H1 (cell line): ENCODE results near the gene ITPK1. TPM values are rescaled to one million over a fixed set of nuclear protein-coding genes. Genes with fewer than 3 reads are reported as not detected.

Experiments
- CTCF ChIA-PET: fragments of 300-600 bp; sonication (Branson Sonifier 250); formaldehyde crosslinking; loops from one replicate; lab custom pipeline; 2021; ENCODE audit not compliant: partially characterized antibody; lab: Charles Lee
- POLR2A ChIA-PET: fragments of 300-600 bp; sonication (Branson Sonifier 250); formaldehyde crosslinking; loops from one replicate; lab custom pipeline; 2021; ENCODE audit warnings: inconsistent platforms; ENCODE audit not compliant: partially characterized antibody; lab: Charles Lee
- DNase-seq, 2 experiments: peaks; one replicate each; pipeline versions ENCODE4 v3.0.0 to v3.0.0-alpha.2; 2010 to 2022; ENCODE audit warnings: low spot score in 2 of 2, low read depth in 1 of 2, mixed read lengths in 1 of 2
- FAIRE-seq: peaks from 2 replicates; lab custom pipeline; 2011; peaks lifted over from hg19 to GRCh38; lab: Jason Lieb, UNC
- H2AFZ ChIP-seq: 2 replicates; pipeline ENCODE4 v1.8.1; 2012; ENCODE audit warnings: low read length, inconsistent platforms
- H2AK5ac ChIP-seq: 2 replicates; pipeline ENCODE4 v1.6.1; 2013; ENCODE audit warnings: low read depth, low read length
- H2BK120ac ChIP-seq: replicated peaks from 2 replicates; pipeline ENCODE3; 2013; ENCODE audit warnings: low read depth, low read length, inconsistent platforms
- H2BK12ac ChIP-seq: 2 replicates; pipeline ENCODE4 v1.6.1; 2013; ENCODE audit warnings: low read depth, low read length
- H2BK15ac ChIP-seq: 2 replicates; pipeline ENCODE4 v1.6.1; 2013; ENCODE audit warnings: low read length
- H2BK20ac ChIP-seq: 2 replicates; pipeline ENCODE4 v1.6.1; 2013; ENCODE audit warnings: low read length
- H2BK5ac ChIP-seq: 2 replicates; pipeline ENCODE4 v1.6.1; 2013; ENCODE audit warnings: low read depth, low read length
- H3K14ac ChIP-seq: 2 replicates; pipeline ENCODE4 v1.6.1; 2013; ENCODE audit warnings: inconsistent platforms; ENCODE audit not compliant: insufficient read length
- H3K18ac ChIP-seq: 2 replicates; pipeline ENCODE4 v1.6.1; 2013; ENCODE audit warnings: low read length; ENCODE audit errors: extremely low read depth
- H3K23ac ChIP-seq: 2 replicates; pipeline ENCODE4 v1.6.1; 2013; ENCODE audit warnings: inconsistent platforms; ENCODE audit not compliant: insufficient read length
- H3K23me2 ChIP-seq: 2 replicates; pipeline ENCODE4 v1.6.1; 2013; ENCODE audit warnings: low read depth, low read length
- H3K27ac ChIP-seq: 2 replicates; pipeline ENCODE4 v1.6.1; 2011; ENCODE audit warnings: low read depth, low read length, inconsistent platforms
- H3K27me3 ChIP-seq, 4 experiments: replicated peaks in 1 of 4; 1 replicate in 1 of 4; 2 replicates in 3 of 4; pipeline versions ENCODE4 v1.6.1 to v1.8.1; 2011 to 2013; ENCODE audit warnings: low read length in 3 of 4, mild to moderate bottlenecking in 3 of 4, inconsistent platforms in 2 of 4, mixed read lengths in 2 of 4, moderate library complexity in 1 of 4; ENCODE audit not compliant: control insufficient read depth in 3 of 4, insufficient read depth in 3 of 4; ENCODE audit errors: extremely low read depth in 1 of 4
- H3K36me3 ChIP-seq, 4 experiments: 2 replicates each; pipeline versions ENCODE4 v1.6.1 to v1.8.1; 2011 to 2013; ENCODE audit warnings: mild to moderate bottlenecking in 4 of 4, low read length in 3 of 4, moderate library complexity in 2 of 4, control low read depth in 1 of 4, inconsistent platforms in 1 of 4; ENCODE audit not compliant: insufficient read depth in 4 of 4, control insufficient read depth in 2 of 4
- H3K4ac ChIP-seq: replicated peaks from 2 replicates; pipeline ENCODE3; 2013; ENCODE audit warnings: low read length, low read depth, mixed read lengths, inconsistent platforms; ENCODE audit not compliant: insufficient read length
- H3K4me1 ChIP-seq, 4 experiments: replicated peaks in 1 of 4; 1 replicate in 1 of 4; 2 replicates in 3 of 4; pipeline versions ENCODE4 v1.6.1 to v1.8.1; 2011 to 2013; ENCODE audit warnings: low read length in 3 of 4, inconsistent platforms in 2 of 4, mixed read lengths in 1 of 4; ENCODE audit not compliant: insufficient read depth in 4 of 4, control insufficient read depth in 3 of 4
- H3K4me2 ChIP-seq, 2 experiments: 2 replicates each; pipeline versions ENCODE4 v1.6.1 to v1.8.1; 2011 to 2013; ENCODE audit warnings: low read depth in 2 of 2, low read length in 2 of 2, control low read depth in 1 of 2, inconsistent platforms in 1 of 2, mild to moderate bottlenecking in 1 of 2; ENCODE audit not compliant: insufficient read depth in 1 of 2
- H3K4me3 ChIP-seq, 4 experiments: fragments of 200-600, 300-600 bp in 1 of 4; sonication (generic), shearing (Covaris generic), sonication (Bioruptor Twin) in 1 of 4; 2 replicates each; pipeline versions ENCODE4 v1.5.1 to v1.8.1; 2011 to 2016; ENCODE audit warnings: low read length in 4 of 4, low read depth in 3 of 4, control low read depth in 2 of 4, inconsistent platforms in 2 of 4, mild to moderate bottlenecking in 2 of 4, mixed read lengths in 1 of 4, moderate library complexity in 1 of 4; ENCODE audit not compliant: insufficient read depth in 2 of 4; ENCODE audit errors: extremely low read depth in 1 of 4
- H3K56ac ChIP-seq: replicated peaks from 2 replicates; pipeline ENCODE3; 2013; ENCODE audit warnings: low read depth, mild to moderate bottlenecking, mixed read lengths, low read length, inconsistent platforms; ENCODE audit not compliant: insufficient read length
- H3K79me1 ChIP-seq: 2 replicates; pipeline ENCODE4 v1.6.1; 2013; ENCODE audit warnings: low read depth, low read length, control low read depth
- H3K79me2 ChIP-seq, 2 experiments: 2 replicates each; pipeline versions ENCODE4 v1.6.1 to v1.8.1; 2012 to 2013; ENCODE audit warnings: low read length in 2 of 2, mild to moderate bottlenecking in 2 of 2, inconsistent platforms in 1 of 2; ENCODE audit not compliant: insufficient read depth in 2 of 2, control insufficient read depth in 1 of 2
- H3K9ac ChIP-seq, 4 experiments: replicated peaks in 1 of 4; 1 replicate in 1 of 4; 2 replicates in 3 of 4; pipeline versions ENCODE4 v1.6.1 to v1.8.1; 2011 to 2013; ENCODE audit warnings: low read depth in 3 of 4, low read length in 3 of 4, control low read depth in 2 of 4, mild to moderate bottlenecking in 2 of 4, moderate library complexity in 2 of 4, inconsistent platforms in 1 of 4; ENCODE audit errors: extremely low read depth in 1 of 4
- H3K9me3 ChIP-seq, 2 experiments: 2 replicates each; pipeline versions ENCODE4 v1.6.1 to v1.8.1; 2012 to 2013; ENCODE audit warnings: mild to moderate bottlenecking in 2 of 2, moderate library complexity in 2 of 2, control low read depth in 1 of 2, inconsistent platforms in 1 of 2, low read depth in 1 of 2, low read length in 1 of 2, mixed read lengths in 1 of 2; ENCODE audit not compliant: insufficient read depth in 2 of 2
- H4K20me1 ChIP-seq, 2 experiments: replicated peaks in 1 of 2; 2 replicates each; pipeline versions ENCODE3 to v1.8.1; 2011 to 2013; ENCODE audit warnings: inconsistent platforms in 2 of 2, low read length in 2 of 2, mild to moderate bottlenecking in 1 of 2; ENCODE audit not compliant: insufficient read depth in 2 of 2, control insufficient read depth in 1 of 2
- H4K5ac ChIP-seq: 2 replicates; pipeline ENCODE4 v1.6.1; 2013; ENCODE audit warnings: low read length, low read depth, mixed read lengths, inconsistent platforms; ENCODE audit not compliant: insufficient read length
- H4K8ac ChIP-seq: 2 replicates; pipeline ENCODE4 v1.8.0; 2013; ENCODE audit warnings: mild to moderate bottlenecking, moderate library complexity, low read length, inconsistent platforms; ENCODE audit not compliant: insufficient read depth; ENCODE audit errors: extremely low read depth
- H4K91ac ChIP-seq: replicated peaks from 2 replicates; pipeline ENCODE3; 2013; ENCODE audit warnings: low read length, mixed read lengths, inconsistent platforms; ENCODE audit not compliant: insufficient read length
- CHD2 ChIP-seq: IDR thresholded peaks from 2 replicates; pipeline ENCODE4 v1.6.1; 2012; ENCODE audit warnings: low read length, improper control_type of control experiment
- EGR1 ChIP-seq: IDR thresholded peaks from 2 replicates; pipeline ENCODE4 v1.6.1; 2011; ENCODE audit warnings: low read depth, low read length, borderline replicate concordance
- HDAC6 ChIP-seq: IDR thresholded peaks from one replicate; pipeline ENCODE4 v1.7.1; 2012; ENCODE audit warnings: low read depth, mild to moderate bottlenecking, inconsistent platforms, low read length, moderate library complexity
- KDM1A ChIP-seq: fragments of 200-600, 300-600 bp; sonication (generic); IDR thresholded peaks from 2 replicates; pipeline ENCODE4 v1.7.1; 2016; ENCODE audit warnings: mild to moderate bottlenecking, low read length, borderline replicate concordance
- NRF1 ChIP-seq: IDR thresholded peaks from 2 replicates; pipeline ENCODE4 v1.6.1; 2011; ENCODE audit warnings: mild to moderate bottlenecking, low read depth, low read length, improper control_type of control experiment
- SP1 ChIP-seq: IDR thresholded peaks from 2 replicates; pipeline ENCODE4 v1.6.1; 2011; ENCODE audit warnings: low read depth, low read length
- WGBS, 2 experiments: shearing (Covaris generic) in 1 of 2; methylation state at CpG; one replicate each; pipeline versions ENCODE4 v1.1.6 to v1.1.7; 2013 to 2015; ENCODE audit warnings: low lambda C conversion rate in 2 of 2, mixed read lengths in 2 of 2, inconsistent platforms in 1 of 2, low coverage in 1 of 2, missing lambda C conversion rate in 1 of 2; ENCODE audit not compliant: insufficient replicate concordance in 2 of 2, insufficient coverage in 1 of 2, insufficient read length in 1 of 2; ENCODE audit errors: extremely low coverage in 1 of 2, missing lambda C conversion rate in 1 of 2; 5-methylcytosine and 5-hydroxymethylcytosine counted together
- polyA plus RNA-seq, 7 experiments: library from polyadenylated mRNA; depleted of rRNA in 3 of 7; stranded (reverse) in 5 of 7; unstranded in 2 of 7; fragments of >200 nt in 5 of 7; fragments of 200-250 nt in 2 of 7; gene quantifications; 1 replicate in 5 of 7; 2 replicates in 1 of 7; 4 replicates in 1 of 7; pipeline versions ENCODE4 v1.2.1 to v1.2.3, GENCODE V29; 2011 to 2013; ENCODE audit warnings: missing spikeins in 2 of 7, mixed read lengths in 2 of 7
- total RNA-seq: library from RNA; stranded (reverse); fragmentation: NEBNext Ultra II Directional; extraction: Animal tissue kit (Norgen Biotek cat#: 25700); gene quantifications from 2 replicates; pipeline ENCODE4 v1.2.1, GENCODE V29; 2021
- TF ChIP-seq, protein P1 (sequence below): IDR thresholded peaks from 2 replicates; pipeline ENCODE4 v1.6.1; 2012; ENCODE audit warnings: inconsistent platforms
- TF ChIP-seq, protein P2 (sequence below): IDR thresholded peaks from 2 replicates; pipeline ENCODE4 v1.6.1; 2012; ENCODE audit warnings: inconsistent platforms

ITPK1 gene
- total and polyA plus RNA-seq, 2 of the 8 experiments (the other 6 are each of a cell fraction or from before 2014, with no cell fraction given): 108 to 143 TPM

DNA sequence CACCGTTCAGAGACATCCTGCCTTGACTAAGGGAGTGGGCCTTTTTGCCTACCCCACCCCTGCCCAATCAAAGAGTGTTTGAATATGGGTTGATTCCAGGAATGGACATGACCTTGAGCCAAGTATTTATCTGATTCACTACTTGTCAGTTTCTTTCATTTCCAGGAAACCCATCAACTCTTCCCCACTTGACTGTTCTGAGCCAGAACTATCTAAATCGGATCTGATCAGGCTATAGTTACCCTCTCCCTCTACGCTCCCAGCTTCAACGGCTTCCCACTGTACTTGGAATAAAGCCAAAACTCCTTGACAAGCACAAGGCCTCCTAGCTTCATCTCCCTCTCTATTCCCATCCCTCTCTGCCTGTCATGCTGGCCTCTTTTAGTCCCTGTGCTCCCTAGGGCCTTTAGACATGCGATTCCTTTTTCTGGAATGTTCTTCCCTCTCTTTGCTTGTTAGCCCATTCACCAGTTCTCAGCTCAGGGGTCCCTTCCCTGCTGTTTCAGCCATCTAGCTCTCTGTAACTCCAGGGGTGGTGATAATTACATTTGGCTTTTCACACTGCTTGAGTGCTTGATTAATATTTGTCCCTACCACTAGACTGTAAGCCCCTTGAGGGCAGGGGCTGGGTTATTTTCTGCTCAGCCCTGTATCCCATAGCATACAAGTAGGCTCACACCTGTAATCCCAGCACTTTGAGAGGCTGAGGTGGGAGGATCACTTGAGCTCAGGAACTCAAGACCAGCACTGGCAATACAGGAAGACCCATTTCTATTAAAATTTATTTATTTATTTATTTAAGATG, 5.5 kb upstream of the ITPK1 start:
- H3K79me2 ChIP-seq: no peaks in the 10 kb centered on the region
- no peaks in the 10 kb centered on the region for H4K20me1 ChIP-seq
- ChIA-PET CTCF (interaction anchor here (0.7 to 2.1 kb wide), 9 partner anchors 8 to 169 kb away, joined by 3 to 11 read pairs (median 4); no protein-coding TSS in a partner anchor), POLR2A (no interaction called here)
- no peaks in the 10 kb centered on the region; the same call in 1 of the 2 replicates for H3K23me2 ChIP-seq
- no peak overlapping the region for H2BK15ac ChIP-seq
- H3K18ac ChIP-seq: no peak overlapping the region
- no peak overlapping the region for H3K4me2 ChIP-seq
- no peak overlapping the region for H3K56ac ChIP-seq
- H2BK120ac ChIP-seq: no peak overlapping the region
- no peak overlapping the region for H3K9ac ChIP-seq
- no peak overlapping the region for H4K8ac ChIP-seq
- no peak overlapping the region for H3K23ac ChIP-seq
- no peak overlapping the region for H4K91ac ChIP-seq
- H2BK5ac ChIP-seq: no peak overlapping the region
- no peak overlapping the region for H2BK20ac ChIP-seq
- no peak overlapping the region for H2BK12ac ChIP-seq
- H2AK5ac ChIP-seq: no peak overlapping the region
- H3K79me1 ChIP-seq: no peaks in the 10 kb centered on the region
- H3K4me3 ChIP-seq: no peak overlapping the region
- DNase-seq (no peak), FAIRE-seq (no peak)
- WGBS, 2 experiments: 93% methylated on average over 5 of the region's 5 CpGs; no CpG with 5 or more reads in 1 of the 2 experiments
- H3K14ac ChIP-seq: no peak overlapping the region
- H4K5ac ChIP-seq: no peak overlapping the region
- no peak overlapping the region for H3K4ac ChIP-seq
- H3K27me3 ChIP-seq: no peaks in the 10 kb centered on the region
- TF ChIP-seq SP1 (no peak), EGR1 (no peak), KDM1A (no peak), HDAC6 (no peak), NRF1 (no peak), CHD2 (no peak)
- TF ChIP-seq, protein P1, sequence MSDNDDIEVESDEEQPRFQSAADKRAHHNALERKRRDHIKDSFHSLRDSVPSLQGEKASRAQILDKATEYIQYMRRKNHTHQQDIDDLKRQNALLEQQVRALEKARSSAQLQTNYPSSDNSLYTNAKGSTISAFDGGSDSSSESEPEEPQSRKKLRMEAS: peak; percentile 62
- TF ChIP-seq, protein P2, sequence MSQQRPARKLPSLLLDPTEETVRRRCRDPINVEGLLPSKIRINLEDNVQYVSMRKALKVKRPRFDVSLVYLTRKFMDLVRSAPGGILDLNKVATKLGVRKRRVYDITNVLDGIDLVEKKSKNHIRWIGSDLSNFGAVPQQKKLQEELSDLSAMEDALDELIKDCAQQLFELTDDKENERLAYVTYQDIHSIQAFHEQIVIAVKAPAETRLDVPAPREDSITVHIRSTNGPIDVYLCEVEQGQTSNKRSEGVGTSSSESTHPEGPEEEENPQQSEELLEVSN: peak; percentile 54; the same call in 1 of the 2 replicates
- no peak overlapping the region for H2AFZ ChIP-seq
- H3K4me1 ChIP-seq: peaks cover 0 to 4% (median 3%) of the 10 kb centered on the region in 4 experiments; a peak in 3 of 7 replicates
- H3K27ac ChIP-seq: no peak overlapping the region
- H3K36me3 ChIP-seq: no peaks in the 10 kb centered on the region
- H3K9me3 ChIP-seq: no peaks in the 10 kb centered on the region
